H9 (cell line): ENCODE data around the gene PLXNA1. TPM values are rescaled to one million over a fixed set of nuclear protein-coding genes. Genes with fewer than 3 reads are reported as not detected.
A peak's percentile ranks its signal among the peaks of the same experiment; 100 is the strongest.

Experiments
- DNase-seq: peaks from one replicate; pipeline ENCODE4 v3.0.0-alpha.2; 2017
- H2AFZ ChIP-seq: one replicate; pipeline ENCODE4 v1.6.1; 2013; ENCODE audit warnings: mild to moderate bottlenecking, low read length, control low read depth, moderate library complexity
- H2AK5ac ChIP-seq: 2 replicates; pipeline ENCODE4 v1.6.1; 2013; ENCODE audit warnings: low read length, control low read depth, mixed read lengths; ENCODE audit not compliant: insufficient read length
- H2BK120ac ChIP-seq: one replicate; pipeline ENCODE4 v1.6.1; 2013; ENCODE audit warnings: low read depth, mild to moderate bottlenecking, low read length, control low read depth, inconsistent platforms; ENCODE audit not compliant: poor library complexity, severe bottlenecking
- H2BK12ac ChIP-seq: 2 replicates; pipeline ENCODE4 v1.6.1; 2013; ENCODE audit warnings: low read length, control low read depth, mixed read lengths, low read depth; ENCODE audit not compliant: insufficient read length
- H2BK15ac ChIP-seq: 2 replicates; pipeline ENCODE4 v1.6.1; 2013; ENCODE audit warnings: low read depth, low read length, control low read depth
- H2BK20ac ChIP-seq: one replicate; pipeline ENCODE4 v1.6.1; 2013; ENCODE audit warnings: low read depth, mild to moderate bottlenecking, low read length, control low read depth, inconsistent platforms; ENCODE audit not compliant: poor library complexity, severe bottlenecking
- H2BK5ac ChIP-seq: 2 replicates; pipeline ENCODE4 v1.6.1; 2013; ENCODE audit warnings: low read length, control low read depth, mixed read lengths; ENCODE audit not compliant: insufficient read length
- H3K14ac ChIP-seq: 2 replicates; pipeline ENCODE4 v1.6.1; 2013; ENCODE audit warnings: low read length, control low read depth; ENCODE audit not compliant: insufficient read depth
- H3K18ac ChIP-seq: 2 replicates; pipeline ENCODE4 v1.6.1; 2013; ENCODE audit warnings: low read depth, mild to moderate bottlenecking, mixed read lengths, low read length, control low read depth; ENCODE audit not compliant: insufficient read length
- H3K23ac ChIP-seq: 2 replicates; pipeline ENCODE4 v1.6.1; 2013; ENCODE audit warnings: low read length, control low read depth, mixed read lengths, low read depth; ENCODE audit not compliant: insufficient read length
- H3K23me2 ChIP-seq: 2 replicates; pipeline ENCODE4 v1.6.1; 2013; ENCODE audit warnings: low read depth, mild to moderate bottlenecking, mixed read lengths, low read length, control low read depth; ENCODE audit not compliant: insufficient read length, poor library complexity, severe bottlenecking
- H3K27ac ChIP-seq: 2 replicates; pipeline ENCODE4 v1.5.1; 2013; ENCODE audit warnings: low read length, control low read depth, mixed read lengths, low read depth; ENCODE audit not compliant: insufficient read length
- H3K27me3 ChIP-seq: 2 replicates; pipeline ENCODE4 v1.6.1; 2013; ENCODE audit warnings: low read length, control low read depth, inconsistent platforms; ENCODE audit not compliant: insufficient read depth
- H3K4ac ChIP-seq: 2 replicates; pipeline ENCODE4 v1.6.1; 2013; ENCODE audit warnings: low read depth, mild to moderate bottlenecking, control low read depth, inconsistent platforms, low read length, moderate library complexity
- H3K4me1 ChIP-seq: 2 replicates; pipeline ENCODE4 v1.6.1; 2013; ENCODE audit warnings: low read length, control low read depth, inconsistent platforms; ENCODE audit not compliant: insufficient read depth
- H3K4me2 ChIP-seq: 2 replicates; pipeline ENCODE4 v1.6.1; 2013; ENCODE audit warnings: low read length, control low read depth, mixed read lengths; ENCODE audit not compliant: insufficient read length, insufficient read depth
- H3K56ac ChIP-seq: 2 replicates; pipeline ENCODE4 v1.6.1; 2013; ENCODE audit warnings: low read depth, mild to moderate bottlenecking, mixed read lengths, low read length, control low read depth; ENCODE audit not compliant: insufficient read length
- H3K79me1 ChIP-seq: 2 replicates; pipeline ENCODE4 v1.6.1; 2013; ENCODE audit warnings: low read depth, mild to moderate bottlenecking, moderate library complexity, low read length, control low read depth, inconsistent platforms; ENCODE audit not compliant: insufficient read depth, poor library complexity, severe bottlenecking
- H3K79me2 ChIP-seq: 2 replicates; pipeline ENCODE4 v1.6.1; 2013; ENCODE audit warnings: low read length, control low read depth, inconsistent platforms; ENCODE audit not compliant: insufficient read depth
- H3K9ac ChIP-seq: 2 replicates; pipeline ENCODE4 v1.6.1; 2013; ENCODE audit warnings: low read length, control low read depth, mixed read lengths; ENCODE audit not compliant: insufficient read length; ENCODE audit errors: extremely low read depth
- H3K9me3 ChIP-seq: one replicate; pipeline ENCODE4 v1.6.1; 2013; ENCODE audit warnings: low read depth, low read length, inconsistent platforms; ENCODE audit not compliant: control insufficient read depth
- H3T11ph ChIP-seq: one replicate; pipeline ENCODE4 v1.6.1; 2013; ENCODE audit warnings: mild to moderate bottlenecking, low read length, control low read depth, inconsistent platforms
- H4K20me1 ChIP-seq: one replicate; pipeline ENCODE4 v1.6.1; 2013; ENCODE audit not compliant: control insufficient read depth, insufficient read length, insufficient read depth
- H4K5ac ChIP-seq: 2 replicates; pipeline ENCODE4 v1.6.1; 2013; ENCODE audit warnings: low read depth, mild to moderate bottlenecking, mixed read lengths, low read length, control low read depth; ENCODE audit not compliant: insufficient read length
- H4K8ac ChIP-seq: replicated peaks from 2 replicates; pipeline ENCODE4 v1.6.1; 2013; ENCODE audit warnings: low read length, control low read depth, mixed read lengths, low read depth; ENCODE audit not compliant: insufficient read length
- H4K91ac ChIP-seq: 2 replicates; pipeline ENCODE4 v1.6.1; 2013; ENCODE audit warnings: low read depth, mild to moderate bottlenecking, moderate library complexity, mixed read lengths, low read length, control low read depth; ENCODE audit not compliant: insufficient read length
- H3K27ac Mint-ChIP-seq, 3 experiments: 2 replicates in 2 of 3; 3 replicates in 1 of 3; pipeline ENCODE4 v1.8.0; 2020 to 2021; ENCODE audit warnings: mixed read lengths in 3 of 3, mild to moderate bottlenecking in 1 of 3, moderate library complexity in 1 of 3
- H3K27me3 Mint-ChIP-seq: 2 replicates; pipeline ENCODE4 v1.8.0; 2021; ENCODE audit warnings: low read depth, mild to moderate bottlenecking, moderate library complexity, mixed read lengths
- H3K36me3 Mint-ChIP-seq, 3 experiments: 2 replicates in 2 of 3; 3 replicates in 1 of 3; pipeline ENCODE4 v1.8.0; 2020 to 2021; ENCODE audit warnings: low read depth in 3 of 3, mixed read lengths in 3 of 3; ENCODE audit not compliant: insufficient read depth in 1 of 3
- H3K4me1 Mint-ChIP-seq, 2 experiments: 2 replicates each; pipeline ENCODE4 v1.8.0; 2020; ENCODE audit warnings: mixed read lengths in 2 of 2
- H3K4me3 Mint-ChIP-seq, 2 experiments: 2 replicates in 1 of 2; 3 replicates in 1 of 2; pipeline ENCODE4 v1.8.0; 2020 to 2021; ENCODE audit warnings: mild to moderate bottlenecking in 2 of 2, mixed read lengths in 2 of 2, moderate library complexity in 1 of 2
- H3K9me3 Mint-ChIP-seq, 2 experiments: 2 replicates in 1 of 2; 3 replicates in 1 of 2; pipeline ENCODE4 v1.8.0; 2020; ENCODE audit warnings: mild to moderate bottlenecking in 2 of 2, mixed read lengths in 2 of 2, moderate library complexity in 1 of 2
- CTCF ChIP-seq: fragments of 200-600 bp; sonication (generic); conservative IDR thresholded peaks from 3 replicates; pipeline ENCODE4 v1.8.0; 2021; ENCODE audit warnings: antibody characterized with exemption, mild to moderate bottlenecking
- WGBS: extraction: QIAGEN DNeasy Blood & Tissue Kit; methylation state at CpG from one replicate; pipeline ENCODE4 v1.1.7; 2013; ENCODE audit warnings: missing lambda C conversion rate, low lambda C conversion rate, mixed read lengths; ENCODE audit not compliant: insufficient read length; ENCODE audit errors: extremely low coverage; 5-methylcytosine and 5-hydroxymethylcytosine counted together
- total RNA-seq: library from RNA; stranded (reverse); gene quantifications from 2 replicates; pipeline ENCODE4 v1.2.1, GENCODE V29; 2021

PLXNA1 gene
- total RNA-seq, 1 experiment from 2014 or later, result 42.1 TPM

DNA sequence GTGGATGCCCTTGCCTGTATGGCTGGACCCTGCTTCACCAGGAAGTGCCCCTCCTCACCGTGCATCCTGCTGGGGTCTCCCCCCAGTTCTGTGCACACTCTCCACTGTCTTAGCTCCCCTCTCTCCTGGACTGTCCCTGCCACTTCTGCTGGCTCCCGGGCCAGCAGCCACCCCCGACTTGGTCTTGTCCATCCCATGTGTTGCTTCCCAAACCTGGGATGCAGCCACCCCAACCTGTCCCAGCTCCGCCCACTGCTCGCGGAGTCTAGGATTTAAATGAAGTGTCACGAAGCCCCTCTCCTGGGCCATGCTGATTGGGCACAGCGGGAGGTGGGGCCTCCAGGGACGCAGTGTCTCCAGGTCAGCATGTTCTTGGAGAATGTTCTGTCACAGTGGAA lies 48.5 kb downstream of the PLXNA1 start:
- Histone ChIP-seq H3K27ac (no peak overlapping the region), H3K4me2 (no peak overlapping the region), H2AFZ (no peak overlapping the region), H3K9me3 (no peaks in the 10 kb centered on the region), H3K56ac (no peak overlapping the region), H3K4me1 (no peaks in the 10 kb centered on the region), H4K8ac (no peak overlapping the region), H2BK15ac (no peak overlapping the region), H4K5ac (no peak overlapping the region), H3T11ph (no peak overlapping the region), H2AK5ac (no peak overlapping the region), H3K18ac (no peak overlapping the region), H3K4ac (no peak overlapping the region), H3K14ac (no peak overlapping the region), H2BK20ac (no peak overlapping the region), H3K9ac (no peak overlapping the region), H3K79me1 (no peaks in the 10 kb centered on the region), H3K79me2 (no peaks in the 10 kb centered on the region), H3K23me2 (no peaks in the 10 kb centered on the region), H3K23ac (no peak overlapping the region), H4K20me1 (no peaks in the 10 kb centered on the region), H2BK12ac (no peak overlapping the region), H2BK120ac (no peak overlapping the region), H2BK5ac (no peak overlapping the region), H3K27me3 (no peaks in the 10 kb centered on the region), H4K91ac (no peak overlapping the region)
- no CpG with 5 or more reads among the region's 9 CpGs for WGBS
- Mint-ChIP-seq H3K4me3 (peak overlapping the region in 1 of 2 experiments; percentile 48; a peak in 1 of 5 replicates), H3K4me1 (no peaks in the 10 kb centered on the region), H3K9me3 (no peaks in the 10 kb centered on the region), H3K36me3 (peaks cover 12 to 41% (median 30%) of the 10 kb centered on the region in 3 experiments), H3K27me3 (no peaks in the 10 kb centered on the region), H3K27ac (peak overlapping the region; percentile 74 to 92 (median 79); a peak in 3 of 7 replicates)
- DNase-seq, result no peak
- TF ChIP-seq CTCF, result no peak
